ENCODE measurements around the gene UGP2.

UGP2 gene

DNA sequence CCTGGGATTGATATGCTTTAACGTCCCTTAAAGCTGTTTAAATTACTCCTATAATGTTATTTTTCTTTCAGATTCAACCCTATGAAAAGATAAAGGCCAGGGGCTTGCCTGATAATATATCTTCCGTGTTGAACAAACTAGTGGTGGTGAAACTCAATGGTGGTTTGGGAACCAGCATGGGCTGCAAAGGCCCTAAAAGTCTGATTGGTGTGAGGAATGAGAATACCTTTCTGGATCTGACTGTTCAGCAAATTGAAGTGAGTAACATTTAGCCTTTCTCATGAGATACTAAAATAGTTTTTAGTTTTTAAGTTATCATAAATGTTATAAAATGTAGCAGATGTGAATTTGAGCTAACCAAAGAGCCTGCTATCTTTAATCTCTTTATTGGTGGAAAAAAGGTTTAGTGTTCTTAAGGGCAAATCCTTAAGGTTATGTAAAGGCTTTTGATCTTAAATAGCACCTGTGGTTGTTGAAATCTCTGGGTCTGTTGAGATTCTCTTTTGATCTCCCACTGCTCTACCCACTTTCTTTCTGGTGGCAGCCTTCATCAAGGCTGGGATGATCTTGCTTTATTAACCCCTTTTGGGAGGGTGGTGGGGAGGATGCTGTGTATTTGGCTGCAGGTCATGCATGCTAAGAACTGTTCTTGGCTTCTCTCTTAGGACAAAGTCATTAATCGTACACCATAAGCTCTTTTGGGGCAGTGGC is 40.9 kb downstream of the UGP2 start:
- DNase-seq (ENCODE audit: extremely low spot score) = no peak
- ChIA-PET CTCF (no interaction called here), POLR2A (no interaction called here)
- TF ChIP-seq HDGF (IDR thresholded peaks at IDR 0.05; ENCODE audit: borderline replicate concordance) (no peak), FOXM1 (IDR thresholded peaks at IDR 0.05; ENCODE audit: borderline replicate concordance) (no peak), FOXA1 (IDR thresholded peaks at IDR 0.05) (no peak), ZNF384 (IDR thresholded peaks at IDR 0.05) (no peak), BHLHE40 (IDR thresholded peaks at IDR 0.05; ENCODE audit: borderline replicate concordance) (no peak), ARNT (IDR thresholded peaks at IDR 0.05) (no peak), L3MBTL2 (conservative IDR thresholded peaks at IDR 0.05) (no peak), SP1 (IDR thresholded peaks at IDR 0.05) (no peak)

DNA sequence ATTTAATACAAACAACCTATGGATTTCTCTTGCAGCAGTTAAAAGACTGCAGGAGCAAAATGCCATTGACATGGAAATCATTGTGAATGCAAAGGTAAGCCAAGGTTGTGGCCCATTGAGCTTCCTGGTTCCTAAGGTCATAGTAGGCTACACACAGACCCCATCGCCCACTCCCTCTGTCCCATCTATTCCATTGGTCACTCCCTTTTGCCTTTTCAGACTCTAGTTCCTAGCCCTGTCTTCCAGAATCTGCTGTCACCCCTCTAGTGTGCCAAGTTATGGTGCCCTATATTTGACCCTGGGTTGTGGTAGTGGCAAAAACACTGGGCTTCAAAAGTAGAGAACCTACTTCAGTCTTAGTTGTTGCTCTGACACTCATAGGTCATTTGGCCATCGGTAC is 44.7 kb downstream of the UGP2 start:
- TF ChIP-seq SUZ12 (IDR thresholded peaks at IDR 0.05) (no peak), FOXA1 (IDR thresholded peaks at IDR 0.05) (no peak), PKNOX1 (IDR thresholded peaks at IDR 0.05) (no peak), ELF4 (IDR thresholded peaks at IDR 0.05) (no peak), FOXK2 (IDR thresholded peaks at IDR 0.05) (no peak), SP1 (IDR thresholded peaks at IDR 0.05) (no peak)
- CTCF ChIA-PET = no interaction called here
- POLR2A ChIA-PET = no interaction called here
- no peak for DNase-seq (ENCODE audit: extremely low spot score)

- POLR2A ChIA-PET = no interaction called here
- DNase-seq (ENCODE audit: extremely low spot score) = no peak
- CTCF ChIA-PET = no interaction called here
- TF ChIP-seq SUZ12 (IDR thresholded peaks at IDR 0.05) = no peak
- TF ChIP-seq ELF4 (IDR thresholded peaks at IDR 0.05) = no peak
- no peak for TF ChIP-seq SP1 (IDR thresholded peaks at IDR 0.05)
- TF ChIP-seq LEF1 (IDR thresholded peaks at IDR 0.05; ENCODE audit: borderline replicate concordance) = no peak
- TF ChIP-seq L3MBTL2 (conservative IDR thresholded peaks at IDR 0.05) = no peak
- no peak for TF ChIP-seq BHLHE40 (IDR thresholded peaks at IDR 0.05; ENCODE audit: borderline replicate concordance)
Observed at GRCh38 chr2:63888053-63888452, 46.4 kb downstream of the UGP2 start.

- ChIA-PET POLR2A (no interaction called here), CTCF (no interaction called here)
- TF ChIP-seq ARNT (IDR thresholded peaks at IDR 0.05) = no peak
- TF ChIP-seq SP1 (IDR thresholded peaks at IDR 0.05) = no peak
- no peak for TF ChIP-seq TARDBP (IDR thresholded peaks at IDR 0.05)
- no peak for TF ChIP-seq LEF1 (IDR thresholded peaks at IDR 0.05; ENCODE audit: borderline replicate concordance)
- TF ChIP-seq ZNF384 (IDR thresholded peaks at IDR 0.05) = no peak
- TF ChIP-seq CTBP1 (IDR thresholded peaks at IDR 0.05; ENCODE audit: borderline replicate concordance) = no peak
- no peak for TF ChIP-seq BHLHE40 (IDR thresholded peaks at IDR 0.05; ENCODE audit: borderline replicate concordance)
- no peak for TF ChIP-seq L3MBTL2 (conservative IDR thresholded peaks at IDR 0.05)
- no peak for TF ChIP-seq HDGF (IDR thresholded peaks at IDR 0.05; ENCODE audit: borderline replicate concordance)
- no peak for TF ChIP-seq ELF4 (IDR thresholded peaks at IDR 0.05)
- TF ChIP-seq FOXM1 (IDR thresholded peaks at IDR 0.05; ENCODE audit: borderline replicate concordance) = no peak
- no peak for TF ChIP-seq FOXA1 (IDR thresholded peaks at IDR 0.05)
- TF ChIP-seq FOXK2 (IDR thresholded peaks at IDR 0.05) = no peak
- no peak for TF ChIP-seq PKNOX1 (IDR thresholded peaks at IDR 0.05)
- TF ChIP-seq SUZ12 (IDR thresholded peaks at IDR 0.05) = no peak
- TF ChIP-seq NFRKB (IDR thresholded peaks at IDR 0.05) = no peak
- DNase-seq (ENCODE audit: extremely low spot score) = peak; percentile 70
Observed at GRCh38 chr2:63888490-63889402, 47.0 kb downstream of the UGP2 start.

DNA sequence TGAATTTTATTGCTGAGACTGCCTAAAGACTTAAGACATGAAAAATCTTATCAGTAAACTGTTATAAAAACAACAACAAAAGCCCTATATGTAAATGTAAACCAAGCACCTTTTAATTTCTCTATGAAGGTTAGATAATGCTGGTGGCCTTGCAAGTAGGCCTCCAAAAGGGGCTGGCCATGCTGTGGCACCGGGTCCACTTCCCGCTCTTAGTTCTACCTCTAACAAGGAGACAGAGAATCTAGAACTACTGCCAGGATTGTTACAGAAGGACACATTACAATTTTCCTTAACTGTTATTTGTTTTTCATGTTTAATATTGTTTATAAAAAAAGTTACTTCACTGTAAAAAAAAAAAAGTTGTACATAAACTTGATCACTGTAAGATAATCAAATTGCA is 49.0 kb downstream of the UGP2 start:
- TF ChIP-seq ELF4 (IDR thresholded peaks at IDR 0.05) (no peak), FOXM1 (IDR thresholded peaks at IDR 0.05; ENCODE audit: borderline replicate concordance) (no peak), FOXK2 (IDR thresholded peaks at IDR 0.05) (no peak), PKNOX1 (IDR thresholded peaks at IDR 0.05) (no peak), ZNF384 (IDR thresholded peaks at IDR 0.05) (no peak), HDGF (IDR thresholded peaks at IDR 0.05; ENCODE audit: borderline replicate concordance) (no peak), FOXA1 (IDR thresholded peaks at IDR 0.05) (no peak), ARNT (IDR thresholded peaks at IDR 0.05) (no peak), LEF1 (IDR thresholded peaks at IDR 0.05; ENCODE audit: borderline replicate concordance) (no peak), CTBP1 (IDR thresholded peaks at IDR 0.05; ENCODE audit: borderline replicate concordance) (no peak)
- CTCF ChIA-PET = no interaction called here
- POLR2A ChIA-PET = no interaction called here
- no peak for DNase-seq (ENCODE audit: extremely low spot score)

- TF ChIP-seq TARDBP (IDR thresholded peaks at IDR 0.05) = no peak
- no peak for TF ChIP-seq ZNF384 (IDR thresholded peaks at IDR 0.05)
- TF ChIP-seq NFRKB (IDR thresholded peaks at IDR 0.05) = no peak
- TF ChIP-seq L3MBTL2 (conservative IDR thresholded peaks at IDR 0.05) = no peak
- no peak for TF ChIP-seq PKNOX1 (IDR thresholded peaks at IDR 0.05)
- TF ChIP-seq SUZ12 (IDR thresholded peaks at IDR 0.05) = no peak
- no peak for TF ChIP-seq HDGF (IDR thresholded peaks at IDR 0.05; ENCODE audit: borderline replicate concordance)
- TF ChIP-seq ELF4 (IDR thresholded peaks at IDR 0.05) = no peak
- no peak for TF ChIP-seq LEF1 (IDR thresholded peaks at IDR 0.05; ENCODE audit: borderline replicate concordance)
- no peak for TF ChIP-seq BHLHE40 (IDR thresholded peaks at IDR 0.05; ENCODE audit: borderline replicate concordance)
- TF ChIP-seq FOXA1 (IDR thresholded peaks at IDR 0.05) = no peak
- no peak for TF ChIP-seq CTBP1 (IDR thresholded peaks at IDR 0.05; ENCODE audit: borderline replicate concordance)
- TF ChIP-seq ARNT (IDR thresholded peaks at IDR 0.05) = no peak
- no peak for TF ChIP-seq FOXM1 (IDR thresholded peaks at IDR 0.05; ENCODE audit: borderline replicate concordance)
- TF ChIP-seq SP1 (IDR thresholded peaks at IDR 0.05) = no peak
- no peak for TF ChIP-seq FOXK2 (IDR thresholded peaks at IDR 0.05)
- POLR2A ChIA-PET = no interaction called here
- DNase-seq (ENCODE audit: extremely low spot score) = no peak
- CTCF ChIA-PET = no interaction called here
Observed at GRCh38 chr2:63891488-63892030, 49.9 kb downstream of the UGP2 start.
